ENCODE data around the gene COL6A1. TPM values are rescaled to one million over a fixed set of nuclear protein-coding genes. Genes with fewer than 3 reads are reported as not detected.

COL6A1 gene
- total RNA-seq, 1 experiment from 2014 or later = 221 TPM

DNA sequence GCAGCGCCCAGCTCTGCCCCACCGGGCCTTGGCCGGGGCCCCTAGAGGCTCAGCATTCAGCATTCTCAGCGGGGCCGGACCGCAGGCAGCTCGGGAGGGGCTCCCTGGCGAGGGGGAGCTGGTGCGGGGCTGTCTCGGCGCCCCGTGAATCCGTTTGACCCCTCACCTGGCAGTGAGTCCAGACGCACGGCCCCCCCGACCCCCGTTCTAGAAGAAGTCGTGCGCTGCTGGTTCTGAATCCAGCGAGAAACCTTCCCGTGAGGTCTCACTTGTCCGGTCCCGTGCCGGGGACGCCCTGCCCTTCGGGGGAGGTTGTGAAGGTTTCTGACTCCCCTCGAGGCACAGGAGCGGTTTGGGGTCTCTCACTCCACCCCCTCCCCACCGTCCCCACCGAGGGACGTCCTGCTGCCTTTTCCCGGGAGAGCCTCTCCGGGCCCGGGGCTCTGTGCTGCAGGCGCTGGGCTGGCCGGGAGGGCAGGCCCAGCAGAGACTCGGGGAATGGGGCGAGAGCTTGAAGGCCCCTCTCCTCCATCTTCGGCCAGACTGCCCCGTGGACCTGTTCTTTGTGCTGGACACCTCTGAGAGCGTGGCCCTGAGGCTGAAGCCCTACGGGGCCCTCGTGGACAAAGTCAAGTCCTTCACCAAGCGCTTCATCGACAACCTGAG, 655 bp downstream of the COL6A1 start:
- Mint-ChIP-seq H3K9me3 (no peaks in the 10 kb centered on the region), H3K4me1 (peaks cover 15% of the 10 kb centered on the region), H3K36me3 (peaks cover 17% of the 10 kb centered on the region), H3K27ac (no peak overlapping the region), H3K27me3 (ENCODE audit: low read depth) (peaks cover 7% of the 10 kb centered on the region), H3K4me3 (peak overlapping the region; percentile 73)
- TF ChIP-seq, protein P1, sequence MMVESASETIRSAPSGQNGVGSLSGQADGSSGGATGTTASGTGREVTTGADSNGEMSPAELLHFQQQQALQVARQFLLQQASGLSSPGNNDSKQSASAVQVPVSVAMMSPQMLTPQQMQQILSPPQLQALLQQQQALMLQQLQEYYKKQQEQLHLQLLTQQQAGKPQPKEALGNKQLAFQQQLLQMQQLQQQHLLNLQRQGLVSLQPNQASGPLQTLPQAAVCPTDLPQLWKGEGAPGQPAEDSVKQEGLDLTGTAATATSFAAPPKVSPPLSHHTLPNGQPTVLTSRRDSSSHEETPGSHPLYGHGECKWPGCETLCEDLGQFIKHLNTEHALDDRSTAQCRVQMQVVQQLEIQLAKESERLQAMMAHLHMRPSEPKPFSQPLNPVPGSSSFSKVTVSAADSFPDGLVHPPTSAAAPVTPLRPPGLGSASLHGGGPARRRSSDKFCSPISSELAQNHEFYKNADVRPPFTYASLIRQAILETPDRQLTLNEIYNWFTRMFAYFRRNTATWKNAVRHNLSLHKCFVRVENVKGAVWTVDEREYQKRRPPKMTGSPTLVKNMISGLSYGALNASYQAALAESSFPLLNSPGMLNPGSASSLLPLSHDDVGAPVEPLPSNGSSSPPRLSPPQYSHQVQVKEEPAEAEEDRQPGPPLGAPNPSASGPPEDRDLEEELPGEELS (CRISPR knock-in tag; IDR thresholded peaks at IDR 0.05) = 0 out of 2 replicates have a peak, but pooled peaks have one; percentile 39
- TF ChIP-seq, protein P2, sequence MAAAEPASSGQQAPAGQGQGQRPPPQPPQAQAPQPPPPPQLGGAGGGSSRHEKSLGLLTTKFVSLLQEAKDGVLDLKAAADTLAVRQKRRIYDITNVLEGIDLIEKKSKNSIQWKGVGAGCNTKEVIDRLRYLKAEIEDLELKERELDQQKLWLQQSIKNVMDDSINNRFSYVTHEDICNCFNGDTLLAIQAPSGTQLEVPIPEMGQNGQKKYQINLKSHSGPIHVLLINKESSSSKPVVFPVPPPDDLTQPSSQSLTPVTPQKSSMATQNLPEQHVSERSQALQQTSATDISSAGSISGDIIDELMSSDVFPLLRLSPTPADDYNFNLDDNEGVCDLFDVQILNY (CRISPR knock-in tag; IDR thresholded peaks at IDR 0.05) = no peak
- TF ChIP-seq HMGA2 (CRISPR knock-in tag; IDR thresholded peaks at IDR 0.05) (no peak), SMAD4 (CRISPR knock-in tag; IDR thresholded peaks at IDR 0.05) (no peak), ZNF232 (CRISPR knock-in tag; IDR thresholded peaks at IDR 0.05) (0 out of 2 replicates have a peak, but pooled peaks have one; percentile 54), TEAD4 (CRISPR knock-in tag; IDR thresholded peaks at IDR 0.05) (no peak)
- TF ChIP-seq, protein P3, sequence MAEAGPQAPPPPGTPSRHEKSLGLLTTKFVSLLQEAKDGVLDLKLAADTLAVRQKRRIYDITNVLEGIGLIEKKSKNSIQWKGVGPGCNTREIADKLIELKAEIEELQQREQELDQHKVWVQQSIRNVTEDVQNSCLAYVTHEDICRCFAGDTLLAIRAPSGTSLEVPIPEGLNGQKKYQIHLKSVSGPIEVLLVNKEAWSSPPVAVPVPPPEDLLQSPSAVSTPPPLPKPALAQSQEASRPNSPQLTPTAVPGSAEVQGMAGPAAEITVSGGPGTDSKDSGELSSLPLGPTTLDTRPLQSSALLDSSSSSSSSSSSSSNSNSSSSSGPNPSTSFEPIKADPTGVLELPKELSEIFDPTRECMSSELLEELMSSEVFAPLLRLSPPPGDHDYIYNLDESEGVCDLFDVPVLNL (CRISPR knock-in tag; IDR thresholded peaks at IDR 0.05; ENCODE audit: borderline replicate concordance, low read depth) = 0 out of 2 replicates have a peak, but pooled peaks have one; percentile 7
- TF ChIP-seq, protein P4, sequence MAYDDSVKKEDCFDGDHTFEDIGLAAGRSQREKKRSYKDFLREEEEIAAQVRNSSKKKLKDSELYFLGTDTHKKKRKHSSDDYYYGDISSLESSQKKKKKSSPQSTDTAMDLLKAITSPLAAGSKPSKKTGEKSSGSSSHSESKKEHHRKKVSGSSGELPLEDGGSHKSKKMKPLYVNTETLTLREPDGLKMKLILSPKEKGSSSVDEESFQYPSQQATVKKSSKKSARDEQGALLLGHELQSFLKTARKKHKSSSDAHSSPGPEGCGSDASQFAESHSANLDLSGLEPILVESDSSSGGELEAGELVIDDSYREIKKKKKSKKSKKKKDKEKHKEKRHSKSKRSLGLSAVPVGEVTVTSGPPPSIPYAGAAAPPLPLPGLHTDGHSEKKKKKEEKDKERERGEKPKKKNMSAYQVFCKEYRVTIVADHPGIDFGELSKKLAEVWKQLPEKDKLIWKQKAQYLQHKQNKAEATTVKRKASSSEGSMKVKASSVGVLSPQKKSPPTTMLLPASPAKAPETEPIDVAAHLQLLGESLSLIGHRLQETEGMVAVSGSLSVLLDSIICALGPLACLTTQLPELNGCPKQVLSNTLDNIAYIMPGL (CRISPR knock-in tag; IDR thresholded peaks at IDR 0.05) = peak; percentile 33; the same call in 1 of the 2 replicates
- TF ChIP-seq, protein P5, sequence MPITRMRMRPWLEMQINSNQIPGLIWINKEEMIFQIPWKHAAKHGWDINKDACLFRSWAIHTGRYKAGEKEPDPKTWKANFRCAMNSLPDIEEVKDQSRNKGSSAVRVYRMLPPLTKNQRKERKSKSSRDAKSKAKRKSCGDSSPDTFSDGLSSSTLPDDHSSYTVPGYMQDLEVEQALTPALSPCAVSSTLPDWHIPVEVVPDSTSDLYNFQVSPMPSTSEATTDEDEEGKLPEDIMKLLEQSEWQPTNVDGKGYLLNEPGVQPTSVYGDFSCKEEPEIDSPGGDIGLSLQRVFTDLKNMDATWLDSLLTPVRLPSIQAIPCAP (CRISPR knock-in tag; IDR thresholded peaks at IDR 0.05) = no peak
- peak; percentile 10; the same call in 1 of the 2 replicates for ATAC-seq
- peak; percentile 35 for DNase-seq (ENCODE audit: low spot score)
- ChIA-PET POLR2A (interaction anchor here (0.5 to 1.2 kb wide), 2 partner anchors 9 to 1712 kb away, joined by 3 to 4 read pairs; no protein-coding TSS in a partner anchor), CTCF (interaction anchor here (0.9 to 3.2 kb wide), 3 partner anchors 10 to 161 kb away, joined by 3 to 34 read pairs (median 3); partner anchors contain the start of gene COL6A2)

DNA sequence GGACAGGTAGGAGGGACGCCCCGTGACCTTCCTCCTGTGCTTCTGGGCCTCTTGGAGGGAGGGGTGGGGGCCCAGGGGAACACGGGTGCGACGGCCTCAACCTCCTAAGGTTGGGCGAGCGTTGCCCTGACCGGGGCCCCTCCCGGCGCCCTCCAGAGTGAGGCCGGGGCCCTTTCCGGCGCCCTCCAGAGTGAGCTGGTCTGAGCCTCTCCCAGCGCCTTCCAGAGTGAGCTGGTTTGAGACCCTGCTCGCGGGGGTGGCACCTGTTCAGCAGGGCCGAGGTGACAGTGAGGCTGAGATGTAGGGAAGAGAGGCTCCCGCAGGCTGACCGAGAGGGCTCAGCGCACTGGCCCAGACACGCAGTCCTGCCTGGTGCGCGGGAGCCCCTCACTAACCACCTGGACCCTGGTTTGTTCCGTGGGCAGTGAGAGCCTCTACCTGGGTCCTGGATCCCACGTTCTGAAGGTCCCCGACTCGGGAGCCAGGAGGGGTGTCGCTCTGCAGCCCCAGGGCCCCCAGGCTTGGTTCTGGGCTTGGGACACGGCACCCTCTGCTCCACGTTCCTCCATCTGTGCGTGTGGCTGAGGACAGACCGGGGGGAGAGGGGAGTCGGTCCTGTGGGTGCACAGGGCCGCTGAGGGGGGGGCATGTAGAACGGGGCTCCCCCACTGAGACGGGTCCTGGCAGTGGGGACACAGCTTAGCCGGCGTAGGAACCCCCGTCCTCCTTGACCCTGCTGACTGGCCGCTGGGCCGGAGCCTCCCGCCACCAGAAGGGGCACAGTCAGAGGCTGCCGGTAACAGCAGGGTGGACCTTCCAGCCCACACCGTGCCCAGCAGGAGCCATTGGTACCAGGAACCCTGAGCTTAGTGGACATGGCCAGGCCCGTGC, 1.4 kb downstream of the COL6A1 start:
- Mint-ChIP-seq H3K4me1 (peaks cover 15% of the 10 kb centered on the region), H3K36me3 (peaks cover 18% of the 10 kb centered on the region), H3K27me3 (ENCODE audit: low read depth) (peaks cover 7% of the 10 kb centered on the region), H3K9me3 (no peaks in the 10 kb centered on the region), H3K27ac (peak overlapping the region; percentile 45; the same call in 1 of the 2 replicates), H3K4me3 (peak overlapping the region; percentile 73)
- ChIA-PET POLR2A (no interaction called here), CTCF (interaction anchor here (0.9 to 3.2 kb wide), 3 partner anchors 11 to 160 kb away, joined by 3 to 34 read pairs (median 3); partner anchors contain the start of gene COL6A2)
- ATAC-seq = peak; percentile 21
- peak; percentile 42 for DNase-seq (ENCODE audit: low spot score)
- TF ChIP-seq OVOL2 (CRISPR knock-in tag; IDR thresholded peaks at IDR 0.05; ENCODE audit: borderline replicate concordance) = no peak
- TF ChIP-seq, protein P6, sequence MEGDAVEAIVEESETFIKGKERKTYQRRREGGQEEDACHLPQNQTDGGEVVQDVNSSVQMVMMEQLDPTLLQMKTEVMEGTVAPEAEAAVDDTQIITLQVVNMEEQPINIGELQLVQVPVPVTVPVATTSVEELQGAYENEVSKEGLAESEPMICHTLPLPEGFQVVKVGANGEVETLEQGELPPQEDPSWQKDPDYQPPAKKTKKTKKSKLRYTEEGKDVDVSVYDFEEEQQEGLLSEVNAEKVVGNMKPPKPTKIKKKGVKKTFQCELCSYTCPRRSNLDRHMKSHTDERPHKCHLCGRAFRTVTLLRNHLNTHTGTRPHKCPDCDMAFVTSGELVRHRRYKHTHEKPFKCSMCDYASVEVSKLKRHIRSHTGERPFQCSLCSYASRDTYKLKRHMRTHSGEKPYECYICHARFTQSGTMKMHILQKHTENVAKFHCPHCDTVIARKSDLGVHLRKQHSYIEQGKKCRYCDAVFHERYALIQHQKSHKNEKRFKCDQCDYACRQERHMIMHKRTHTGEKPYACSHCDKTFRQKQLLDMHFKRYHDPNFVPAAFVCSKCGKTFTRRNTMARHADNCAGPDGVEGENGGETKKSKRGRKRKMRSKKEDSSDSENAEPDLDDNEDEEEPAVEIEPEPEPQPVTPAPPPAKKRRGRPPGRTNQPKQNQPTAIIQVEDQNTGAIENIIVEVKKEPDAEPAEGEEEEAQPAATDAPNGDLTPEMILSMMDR (IDR thresholded peaks at IDR 0.05) = no peak
- TF ChIP-seq, protein P7, sequence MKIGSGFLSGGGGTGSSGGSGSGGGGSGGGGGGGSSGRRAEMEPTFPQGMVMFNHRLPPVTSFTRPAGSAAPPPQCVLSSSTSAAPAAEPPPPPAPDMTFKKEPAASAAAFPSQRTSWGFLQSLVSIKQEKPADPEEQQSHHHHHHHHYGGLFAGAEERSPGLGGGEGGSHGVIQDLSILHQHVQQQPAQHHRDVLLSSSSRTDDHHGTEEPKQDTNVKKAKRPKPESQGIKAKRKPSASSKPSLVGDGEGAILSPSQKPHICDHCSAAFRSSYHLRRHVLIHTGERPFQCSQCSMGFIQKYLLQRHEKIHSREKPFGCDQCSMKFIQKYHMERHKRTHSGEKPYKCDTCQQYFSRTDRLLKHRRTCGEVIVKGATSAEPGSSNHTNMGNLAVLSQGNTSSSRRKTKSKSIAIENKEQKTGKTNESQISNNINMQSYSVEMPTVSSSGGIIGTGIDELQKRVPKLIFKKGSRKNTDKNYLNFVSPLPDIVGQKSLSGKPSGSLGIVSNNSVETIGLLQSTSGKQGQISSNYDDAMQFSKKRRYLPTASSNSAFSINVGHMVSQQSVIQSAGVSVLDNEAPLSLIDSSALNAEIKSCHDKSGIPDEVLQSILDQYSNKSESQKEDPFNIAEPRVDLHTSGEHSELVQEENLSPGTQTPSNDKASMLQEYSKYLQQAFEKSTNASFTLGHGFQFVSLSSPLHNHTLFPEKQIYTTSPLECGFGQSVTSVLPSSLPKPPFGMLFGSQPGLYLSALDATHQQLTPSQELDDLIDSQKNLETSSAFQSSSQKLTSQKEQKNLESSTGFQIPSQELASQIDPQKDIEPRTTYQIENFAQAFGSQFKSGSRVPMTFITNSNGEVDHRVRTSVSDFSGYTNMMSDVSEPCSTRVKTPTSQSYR (CRISPR knock-in tag; IDR thresholded peaks at IDR 0.05) = no peak
- TF ChIP-seq, protein P8, sequence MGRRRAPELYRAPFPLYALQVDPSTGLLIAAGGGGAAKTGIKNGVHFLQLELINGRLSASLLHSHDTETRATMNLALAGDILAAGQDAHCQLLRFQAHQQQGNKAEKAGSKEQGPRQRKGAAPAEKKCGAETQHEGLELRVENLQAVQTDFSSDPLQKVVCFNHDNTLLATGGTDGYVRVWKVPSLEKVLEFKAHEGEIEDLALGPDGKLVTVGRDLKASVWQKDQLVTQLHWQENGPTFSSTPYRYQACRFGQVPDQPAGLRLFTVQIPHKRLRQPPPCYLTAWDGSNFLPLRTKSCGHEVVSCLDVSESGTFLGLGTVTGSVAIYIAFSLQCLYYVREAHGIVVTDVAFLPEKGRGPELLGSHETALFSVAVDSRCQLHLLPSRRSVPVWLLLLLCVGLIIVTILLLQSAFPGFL (CRISPR knock-in tag; IDR thresholded peaks at IDR 0.05; ENCODE audit: borderline replicate concordance) = no peak
- no peak for TF ChIP-seq ZNF416 (CRISPR knock-in tag; IDR thresholded peaks at IDR 0.05)
- no peak for TF ChIP-seq ZNF671 (CRISPR knock-in tag; IDR thresholded peaks at IDR 0.05)
